OCI-LY7 (cell line): ENCODE data around the gene C6orf136. TPM values are rescaled to one million over a fixed set of nuclear protein-coding genes. Genes with fewer than 3 reads are reported as not detected.

Experiments used
- BruUV-seq: library from RNA; stranded (reverse); fragments of 400-500 nt; replicated peaks from 2 replicates; lab custom pipeline; 2021; lab: Mats Ljungman, UMichigan
- CTCF ChIA-PET: fragments of 300-600 bp; sonication (Branson Sonifier 250); formaldehyde crosslinking; loops from one replicate; lab custom pipeline; 2022; ENCODE audit warnings: antibody characterized with exemption; ENCODE audit not compliant: unreplicated experiment; lab: Charles Lee
- POLR2A ChIA-PET: fragments of 300-600 bp; sonication (Branson Sonifier 250); formaldehyde crosslinking; loops from one replicate; lab custom pipeline; 2022; ENCODE audit warnings: antibody characterized with exemption; lab: Charles Lee
- DNase-seq: peaks from one replicate; pipeline ENCODE4 v3.0.0-alpha.2; 2015; ENCODE audit warnings: low spot score
- H2AFZ ChIP-seq: fragments of 200-600 bp; sonication (generic), shearing (Covaris generic); 2 replicates; pipeline ENCODE4 v1.6.1; 2014; ENCODE audit warnings: mild to moderate bottlenecking, antibody characterized with exemption, low read length, moderate library complexity
- H3K27ac ChIP-seq: fragments of 200-600 bp; sonication (generic); 2 replicates; pipeline ENCODE4 v1.5.1; 2014; ENCODE audit warnings: mixed run types, low read depth, mild to moderate bottlenecking, moderate library complexity, low read length, inconsistent platforms; ENCODE audit not compliant: poor library complexity, severe bottlenecking
- H3K36me3 ChIP-seq: fragments of 200-600 bp; sonication (generic); 2 replicates; pipeline ENCODE4 v1.6.1; 2014; ENCODE audit warnings: mild to moderate bottlenecking, antibody characterized with exemption, low read length, moderate library complexity, mixed read lengths; ENCODE audit not compliant: insufficient read depth
- H3K4me1 ChIP-seq: fragments of 200-600 bp; sonication (generic); 2 replicates; pipeline ENCODE4 v1.5.1; 2014; ENCODE audit warnings: mild to moderate bottlenecking, low read length; ENCODE audit not compliant: insufficient read depth, poor library complexity, severe bottlenecking
- H3K4me2 ChIP-seq: fragments of 200-600 bp; sonication (generic); 2 replicates; pipeline ENCODE4 v1.6.1; 2014; ENCODE audit warnings: mild to moderate bottlenecking, low read length
- H3K4me3 ChIP-seq: fragments of 200-600 bp; sonication (generic); 2 replicates; pipeline ENCODE4 v1.5.1; 2014; ENCODE audit warnings: mild to moderate bottlenecking, low read depth, low read length; ENCODE audit not compliant: poor library complexity, severe bottlenecking
- H3K79me2 ChIP-seq: fragments of 200-600 bp; sonication (generic); 2 replicates; pipeline ENCODE4 v1.6.1; 2016; ENCODE audit warnings: low read depth, mild to moderate bottlenecking, low read length, moderate library complexity, mixed read lengths; ENCODE audit not compliant: insufficient read depth
- H3K9me2 ChIP-seq: fragments of 200-600 bp; sonication (generic); 2 replicates; pipeline ENCODE4 v1.6.1; 2016; ENCODE audit warnings: mild to moderate bottlenecking, low read length, mixed read lengths; ENCODE audit not compliant: insufficient read depth
- H3K9me3 ChIP-seq: fragments of 200-600 bp; sonication (generic); 2 replicates; pipeline ENCODE4 v1.6.1; 2014; ENCODE audit warnings: mild to moderate bottlenecking, mixed run types, low read length, mixed read lengths
- H4K20me1 ChIP-seq: fragments of 200-600 bp; sonication (generic); 2 replicates; pipeline ENCODE4 v1.6.1; 2014; ENCODE audit warnings: mild to moderate bottlenecking, antibody characterized with exemption, low read length, moderate library complexity, mixed read lengths; ENCODE audit not compliant: insufficient read depth
- CTCF ChIP-seq: fragments of 200-600 bp; sonication (generic); conservative IDR thresholded peaks from 2 replicates; pipeline ENCODE4 v1.5.1; 2014; ENCODE audit warnings: mild to moderate bottlenecking, antibody characterized with exemption, low read length, moderate library complexity, mixed read lengths
- EZH2phosphoT487 ChIP-seq: fragments of 200-600 bp; sonication (generic); IDR thresholded peaks from 2 replicates; pipeline ENCODE4 v1.6.1; 2018; ENCODE audit warnings: low read depth, borderline replicate concordance, mild to moderate bottlenecking, mixed run types, antibody characterized with exemption, low read length, moderate library complexity, mixed read lengths
- intact Hi-C: fragments of 100-400 bp; cut with micrococcal nuclease; formaldehyde crosslinking; loops from one replicate; pipeline ENCODE4 v1.10.0; 2022; ENCODE audit not compliant: unreplicated experiment
- total RNA-seq, 2 experiments: library from RNA; depleted of rRNA in 1 of 2; stranded (reverse); fragments of >200 nt in 1 of 2; shearing (Covaris generic) in 1 of 2; gene quantifications; 2 replicates each; pipeline ENCODE4 v1.2.3, GENCODE V29; 2014 to 2022

C6orf136 gene
- total RNA-seq, 2 experiments from 2014 or later: 14.7 to 26.7 TPM

GRCh38 chr6:30616811-30617564, 29.9 kb upstream of the C6orf136 start, which contains the start of gene PPP1R10:
PPP1R10 (minus strand) TSS chr6:30617243; CDS start chr6:30609944, 7,299 bp downstream.
- Histone ChIP-seq H3K4me3 (peak within 1 kb of the TSS; percentile 88), H2AFZ (peak within 1 kb of the TSS; percentile 24; the same call in 1 of the 2 replicates), H4K20me1 (peaks cover 19% of the 10 kb centered on the region; the same call in 1 of the 2 replicates), H3K4me1 (peaks cover 37% of the 10 kb centered on the region), H3K9me2 (no peaks in the 10 kb centered on the region), H3K36me3 (peaks cover 71% of the 10 kb centered on the region), H3K79me2 (peaks cover 69% of the 10 kb centered on the region), H3K9me3 (no peaks in the 10 kb centered on the region), H3K27ac (peak within 1 kb of the TSS; percentile 91), H3K4me2 (peak within 1 kb of the TSS; percentile 99)
- DNase-seq: peak; percentile 100
- intact Hi-C loops: loop anchor here (1.0 to 5.0 kb wide), 6 partner anchors 30 to 585 kb away; partner anchors contain the start of genes ABCF1, C6orf136, FLOT1 and IER3
- ChIA-PET POLR2A (interaction anchor here (0.6 to 1.6 kb wide), 3 partner anchors 32 to 142 kb away, joined by 3 to 4 read pairs (median 4); no protein-coding TSS in a partner anchor), CTCF (interaction anchor here (0.6 kb wide), 1 partner anchor 90 kb away, joined by 4 read pairs; no protein-coding TSS in a partner anchor)
- TSS peak; percentile 87 for BruUV-seq
- TF ChIP-seq EZH2phosphoT487: no peak
- no peak for TF ChIP-seq CTCF

GRCh38 chr6:30617565-30618269, 29.2 kb upstream of the C6orf136 start, which contains the start of gene MRPS18B:
MRPS18B (plus strand) TSS chr6:30617840; CDS start chr6:30617866, 26 bp downstream.
- peak; percentile 98 for DNase-seq
- ChIA-PET POLR2A (interaction anchor here (0.5 to 1.7 kb wide), 15 partner anchors 12 to 142 kb away, joined by 3 to 7 read pairs (median 4); partner anchors contain the start of genes ABCF1 and MDC1), CTCF (interaction anchor here (0.6 kb wide), 1 partner anchor 89 kb away, joined by 4 read pairs; no protein-coding TSS in a partner anchor)
- no peak for TF ChIP-seq EZH2phosphoT487
- TF ChIP-seq CTCF: no peak
- TSS peak; percentile 91 for BruUV-seq
- peaks cover 68% of the 10 kb centered on the region for H3K36me3 ChIP-seq
- intact Hi-C loops: loop anchor here (1.0 to 5.0 kb wide), 6 partner anchors 30 to 585 kb away; partner anchors contain the start of genes ABCF1, C6orf136, FLOT1 and IER3
- peaks cover 63% of the 10 kb centered on the region for H3K79me2 ChIP-seq
- H3K9me2 ChIP-seq: no peaks in the 10 kb centered on the region
- peak within 1 kb of the TSS; percentile 88 for H3K4me3 ChIP-seq
- H2AFZ ChIP-seq: peak within 1 kb of the TSS; percentile 24; the same call in 1 of the 2 replicates
- peak within 1 kb of the TSS; percentile 91 for H3K27ac ChIP-seq
- H3K4me1 ChIP-seq: peaks cover 31% of the 10 kb centered on the region
- peak within 1 kb of the TSS; percentile 99 for H3K4me2 ChIP-seq
- peaks cover 15% of the 10 kb centered on the region; the same call in 1 of the 2 replicates for H4K20me1 ChIP-seq
- H3K9me3 ChIP-seq: no peaks in the 10 kb centered on the region
